SK-N-SH (cell line): ENCODE results near the gene LINS1.

Source experiments
- CHD2 ChIP-seq: fragments of 150-350 bp; IDR thresholded peaks from 2 replicates; pipeline ENCODE4 v1.6.1; 2018; ENCODE audit warnings: low read length; ENCODE audit not compliant: partially characterized antibody
- ELF1 ChIP-seq: IDR thresholded peaks from 2 replicates; pipeline ENCODE4 v1.4.0; 2012
- EP300 ChIP-seq, 2 experiments: IDR thresholded peaks; 2 replicates each; pipeline versions ENCODE4 v1.4.0 to v1.6.1; 2012; ENCODE audit warnings: borderline replicate concordance in 1 of 2, low read depth in 1 of 2, low read length in 1 of 2
- EZH2phosphoT487 ChIP-seq: fragments of 200-600 bp; sonication (generic); IDR thresholded peaks from 2 replicates; pipeline ENCODE4 v1.6.1; 2017; ENCODE audit warnings: low read depth, mixed run types, mild to moderate bottlenecking, antibody characterized with exemption, moderate library complexity, borderline replicate concordance
- FOXM1 ChIP-seq: IDR thresholded peaks from 2 replicates; pipeline ENCODE4 v1.4.0; 2012; ENCODE audit warnings: low read depth, mild to moderate bottlenecking
- NFIC ChIP-seq: IDR thresholded peaks from 2 replicates; pipeline ENCODE4 v1.4.0; 2012; ENCODE audit warnings: borderline replicate concordance
- POLR2AphosphoS5 ChIP-seq: IDR thresholded peaks from 2 replicates; pipeline ENCODE4 v1.6.1; 2012; ENCODE audit warnings: low read depth, low read length
- RAD21 ChIP-seq: IDR thresholded peaks from 2 replicates; pipeline ENCODE4 v1.6.1; 2012; ENCODE audit warnings: mild to moderate bottlenecking, low read length
- RFX5 ChIP-seq: IDR thresholded peaks from 2 replicates; pipeline ENCODE4 v1.6.1; 2012; ENCODE audit warnings: mild to moderate bottlenecking, improper control_type of control experiment, low read length
- TAF1 ChIP-seq: IDR thresholded peaks from 2 replicates; pipeline ENCODE4 v1.6.1; 2012; ENCODE audit warnings: low read depth, mild to moderate bottlenecking, low read length, moderate library complexity, borderline replicate concordance
- TCF12 ChIP-seq: IDR thresholded peaks from 2 replicates; pipeline ENCODE4 v1.4.0; 2012
- TF ChIP-seq, protein P1 (sequence below): IDR thresholded peaks from 2 replicates; pipeline ENCODE4 v1.4.0; 2012; ENCODE audit warnings: low read depth
- TF ChIP-seq, protein P2 (sequence below): fragments of 200-600 bp; sonication (generic); IDR thresholded peaks from 2 replicates; pipeline ENCODE4 v1.6.1; 2017; ENCODE audit warnings: antibody characterized with exemption, mild to moderate bottlenecking, moderate library complexity
- TF ChIP-seq, protein P3 (sequence below): IDR thresholded peaks from 2 replicates; pipeline ENCODE4 v1.6.1; 2012; ENCODE audit warnings: mild to moderate bottlenecking, low read depth, low read length, moderate library complexity

DNA sequence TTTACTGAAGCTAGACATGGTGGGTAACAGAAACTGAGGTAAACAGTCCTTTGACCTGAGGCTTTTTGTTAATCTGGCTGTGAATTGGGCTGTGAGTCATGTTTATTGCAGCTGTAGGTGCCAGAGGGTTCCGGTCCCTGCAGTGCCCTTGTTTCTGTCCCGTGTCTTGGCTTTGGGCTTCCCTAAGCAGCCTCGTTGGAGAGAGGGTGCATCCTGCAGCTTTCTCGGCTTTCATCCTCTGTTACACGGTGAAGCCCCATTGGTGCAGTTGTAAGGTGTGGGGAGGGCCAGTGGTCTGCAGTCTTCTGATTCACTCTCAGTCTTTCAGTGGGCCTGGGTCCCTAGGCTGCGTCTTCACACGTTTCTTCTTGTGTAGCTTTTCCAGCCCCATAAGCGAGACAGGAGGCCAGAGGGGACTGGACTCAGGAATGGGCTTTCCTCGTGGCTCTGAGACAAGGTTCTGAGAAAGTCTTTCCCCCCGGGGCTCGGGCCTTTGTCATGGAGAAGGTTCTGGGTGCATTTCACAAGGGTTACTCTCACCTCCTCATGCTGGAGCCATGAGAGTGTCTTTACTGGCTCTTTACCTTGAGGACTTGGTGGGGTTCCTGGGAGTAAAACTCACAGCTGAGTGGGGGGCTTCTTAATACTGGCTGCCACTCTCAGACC is 33.6 kb upstream of the LINS1 start:
- TF ChIP-seq ELF1: no peak
- TF ChIP-seq, protein P1, sequence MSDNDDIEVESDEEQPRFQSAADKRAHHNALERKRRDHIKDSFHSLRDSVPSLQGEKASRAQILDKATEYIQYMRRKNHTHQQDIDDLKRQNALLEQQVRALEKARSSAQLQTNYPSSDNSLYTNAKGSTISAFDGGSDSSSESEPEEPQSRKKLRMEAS: no peak
- no peak for TF ChIP-seq EZH2phosphoT487
- TF ChIP-seq, protein P2, sequence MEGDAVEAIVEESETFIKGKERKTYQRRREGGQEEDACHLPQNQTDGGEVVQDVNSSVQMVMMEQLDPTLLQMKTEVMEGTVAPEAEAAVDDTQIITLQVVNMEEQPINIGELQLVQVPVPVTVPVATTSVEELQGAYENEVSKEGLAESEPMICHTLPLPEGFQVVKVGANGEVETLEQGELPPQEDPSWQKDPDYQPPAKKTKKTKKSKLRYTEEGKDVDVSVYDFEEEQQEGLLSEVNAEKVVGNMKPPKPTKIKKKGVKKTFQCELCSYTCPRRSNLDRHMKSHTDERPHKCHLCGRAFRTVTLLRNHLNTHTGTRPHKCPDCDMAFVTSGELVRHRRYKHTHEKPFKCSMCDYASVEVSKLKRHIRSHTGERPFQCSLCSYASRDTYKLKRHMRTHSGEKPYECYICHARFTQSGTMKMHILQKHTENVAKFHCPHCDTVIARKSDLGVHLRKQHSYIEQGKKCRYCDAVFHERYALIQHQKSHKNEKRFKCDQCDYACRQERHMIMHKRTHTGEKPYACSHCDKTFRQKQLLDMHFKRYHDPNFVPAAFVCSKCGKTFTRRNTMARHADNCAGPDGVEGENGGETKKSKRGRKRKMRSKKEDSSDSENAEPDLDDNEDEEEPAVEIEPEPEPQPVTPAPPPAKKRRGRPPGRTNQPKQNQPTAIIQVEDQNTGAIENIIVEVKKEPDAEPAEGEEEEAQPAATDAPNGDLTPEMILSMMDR: no peak
- TF ChIP-seq RFX5: no peak
- no peak for TF ChIP-seq POLR2AphosphoS5
- no peak for TF ChIP-seq EP300 (IDR thresholded peaks at IDR 0.05; ENCODE audit: borderline replicate concordance in 1 of 2, low read depth in 1 of 2, low read length in 1 of 2)
- no peak for TF ChIP-seq RAD21
- no peak for TF ChIP-seq TCF12
- no peak for TF ChIP-seq FOXM1
- no peak for TF ChIP-seq TAF1
- no peak for TF ChIP-seq NFIC
- TF ChIP-seq, protein P3, sequence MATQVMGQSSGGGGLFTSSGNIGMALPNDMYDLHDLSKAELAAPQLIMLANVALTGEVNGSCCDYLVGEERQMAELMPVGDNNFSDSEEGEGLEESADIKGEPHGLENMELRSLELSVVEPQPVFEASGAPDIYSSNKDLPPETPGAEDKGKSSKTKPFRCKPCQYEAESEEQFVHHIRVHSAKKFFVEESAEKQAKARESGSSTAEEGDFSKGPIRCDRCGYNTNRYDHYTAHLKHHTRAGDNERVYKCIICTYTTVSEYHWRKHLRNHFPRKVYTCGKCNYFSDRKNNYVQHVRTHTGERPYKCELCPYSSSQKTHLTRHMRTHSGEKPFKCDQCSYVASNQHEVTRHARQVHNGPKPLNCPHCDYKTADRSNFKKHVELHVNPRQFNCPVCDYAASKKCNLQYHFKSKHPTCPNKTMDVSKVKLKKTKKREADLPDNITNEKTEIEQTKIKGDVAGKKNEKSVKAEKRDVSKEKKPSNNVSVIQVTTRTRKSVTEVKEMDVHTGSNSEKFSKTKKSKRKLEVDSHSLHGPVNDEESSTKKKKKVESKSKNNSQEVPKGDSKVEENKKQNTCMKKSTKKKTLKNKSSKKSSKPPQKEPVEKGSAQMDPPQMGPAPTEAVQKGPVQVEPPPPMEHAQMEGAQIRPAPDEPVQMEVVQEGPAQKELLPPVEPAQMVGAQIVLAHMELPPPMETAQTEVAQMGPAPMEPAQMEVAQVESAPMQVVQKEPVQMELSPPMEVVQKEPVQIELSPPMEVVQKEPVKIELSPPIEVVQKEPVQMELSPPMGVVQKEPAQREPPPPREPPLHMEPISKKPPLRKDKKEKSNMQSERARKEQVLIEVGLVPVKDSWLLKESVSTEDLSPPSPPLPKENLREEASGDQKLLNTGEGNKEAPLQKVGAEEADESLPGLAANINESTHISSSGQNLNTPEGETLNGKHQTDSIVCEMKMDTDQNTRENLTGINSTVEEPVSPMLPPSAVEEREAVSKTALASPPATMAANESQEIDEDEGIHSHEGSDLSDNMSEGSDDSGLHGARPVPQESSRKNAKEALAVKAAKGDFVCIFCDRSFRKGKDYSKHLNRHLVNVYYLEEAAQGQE: no peak
- TF ChIP-seq CHD2: no peak
